PC-9 (cell line): Measurements from ENCODE around the gene ZNF408. TPM values are rescaled to one million over a fixed set of nuclear protein-coding genes. Genes with fewer than 3 reads are reported as not detected.
A peak's percentile ranks its signal among the peaks of the same experiment; 100 is the strongest.

ENCODE experiments used
- BruUV-seq: library from RNA; stranded (reverse); fragments of 400-500 nt; replicated peaks from 2 replicates; lab custom pipeline; 2021; lab: Mats Ljungman, UMichigan
- CTCF ChIA-PET: fragments of 300-600 bp; sonication (Branson Sonifier 250); formaldehyde crosslinking; loops from one replicate; lab custom pipeline; 2022; ENCODE audit warnings: antibody characterized with exemption; lab: Charles Lee
- POLR2A ChIA-PET: fragments of 300-600 bp; sonication (Branson Sonifier 250); formaldehyde crosslinking; loops from one replicate; lab custom pipeline; 2022; ENCODE audit warnings: antibody characterized with exemption; ENCODE audit not compliant: unreplicated experiment; lab: Charles Lee
- DNase-seq, 2 experiments: peaks; one replicate each; pipeline versions ENCODE4 v3.0.0 to v3.0.0-alpha.2; 2015 to 2022; ENCODE audit warnings: mixed read lengths in 1 of 2
- H2AFZ ChIP-seq: fragments of 200-600 bp; sonication (generic); 2 replicates; pipeline ENCODE4 v1.8.1; 2017; ENCODE audit warnings: antibody characterized with exemption
- H3F3A ChIP-seq: fragments of 200-600 bp; sonication (generic); 2 replicates; pipeline ENCODE4 v1.8.1; 2017; ENCODE audit warnings: antibody characterized with exemption, mild to moderate bottlenecking, low read depth; ENCODE audit not compliant: insufficient read depth
- H3K27ac ChIP-seq: fragments of 200-600 bp; sonication (generic); 2 replicates; pipeline ENCODE4 v1.6.1; 2016; ENCODE audit warnings: mixed run types
- H3K27me3 ChIP-seq: fragments of 200-600 bp; sonication (generic); 2 replicates; pipeline ENCODE4 v1.6.1; 2016; ENCODE audit warnings: low read depth, mixed run types; ENCODE audit not compliant: insufficient read depth
- H3K36me3 ChIP-seq: fragments of 200-600 bp; sonication (generic); 2 replicates; pipeline ENCODE4 v1.6.1; 2016; ENCODE audit warnings: low read depth, mixed run types
- H3K4me1 ChIP-seq: fragments of 200-600 bp; sonication (generic); replicated peaks from 2 replicates; pipeline ENCODE4 v1.6.1; 2016; ENCODE audit warnings: mixed run types; ENCODE audit not compliant: insufficient read depth
- H3K4me2 ChIP-seq: fragments of 200-600 bp; sonication (generic); 2 replicates; pipeline ENCODE4 v1.6.1; 2017; ENCODE audit warnings: mixed run types
- H3K4me3 ChIP-seq: fragments of 200-600 bp; sonication (generic); 2 replicates; pipeline ENCODE4 v1.6.1; 2016; ENCODE audit warnings: mixed run types
- H3K79me2 ChIP-seq: fragments of 200-600 bp; sonication (generic); 2 replicates; pipeline ENCODE4 v1.6.1; 2017; ENCODE audit warnings: low read depth, mixed run types
- H3K9me2 ChIP-seq: fragments of 200-600 bp; sonication (generic); 2 replicates; pipeline ENCODE4 v1.8.1; 2017; ENCODE audit warnings: mild to moderate bottlenecking; ENCODE audit not compliant: insufficient read depth
- H3K9me3 ChIP-seq: fragments of 200-600 bp; sonication (generic); 2 replicates; pipeline ENCODE4 v1.8.1; 2016; ENCODE audit warnings: low read depth; ENCODE audit not compliant: insufficient read depth
- H4K20me1 ChIP-seq: fragments of 200-600 bp; sonication (generic); 2 replicates; pipeline ENCODE4 v1.8.1; 2017; ENCODE audit not compliant: insufficient read depth
- CTCF ChIP-seq: fragments of 200-600 bp; sonication (generic); conservative IDR thresholded peaks from 2 replicates; pipeline ENCODE4 v1.6.1; 2017; ENCODE audit warnings: mixed run types, antibody characterized with exemption, mild to moderate bottlenecking, moderate library complexity
- EZH2 ChIP-seq: fragments of 200-600 bp; sonication (generic); IDR thresholded peaks from 2 replicates; pipeline ENCODE4 v1.8.0; 2017; ENCODE audit warnings: antibody characterized with exemption, low read depth
- intact Hi-C: fragments of 100-400 bp; cut with micrococcal nuclease; formaldehyde crosslinking; loops from one replicate; pipeline ENCODE4 v1.10.0; 2022; ENCODE audit not compliant: unreplicated experiment
- total RNA-seq: library from RNA; stranded (reverse); gene quantifications from 2 replicates; pipeline ENCODE4 v1.2.3, GENCODE V29; 2021

The ZNF408 gene
- total RNA-seq, 1 experiment from 2014 or later: 13.8 TPM

GRCh38 chr11:46736146-46736545 is 35.3 kb downstream of the ZNF408 start:
- no peaks in the 10 kb centered on the region for H3K27me3 ChIP-seq
- no TSS peak for BruUV-seq
- no peak for DNase-seq
- no peak overlapping the region for H3K27ac ChIP-seq
- H3K36me3 ChIP-seq: no peaks in the 10 kb centered on the region
- no peaks in the 10 kb centered on the region for H4K20me1 ChIP-seq
- no peak overlapping the region for H3K4me2 ChIP-seq
- no peak overlapping the region for H2AFZ ChIP-seq
- H3F3A ChIP-seq: no peaks in the 10 kb centered on the region; the same call in 1 of the 2 replicates
- no peaks in the 10 kb centered on the region for H3K4me1 ChIP-seq
- intact Hi-C loops: no loop called here
- ChIA-PET CTCF (no interaction called here), POLR2A (no interaction called here)
- H3K9me3 ChIP-seq: no peaks in the 10 kb centered on the region
- TF ChIP-seq CTCF (no peak), EZH2 (no peak)
- no peaks in the 10 kb centered on the region for H3K9me2 ChIP-seq
- H3K79me2 ChIP-seq: no peaks in the 10 kb centered on the region
- H3K4me3 ChIP-seq: no peak overlapping the region

- no TSS peak for BruUV-seq
- ChIA-PET CTCF (no interaction called here), POLR2A (no interaction called here)
- no peaks in the 10 kb centered on the region for H3K9me3 ChIP-seq
- DNase-seq: no peak
- intact Hi-C loops: no loop called here
- no peaks in the 10 kb centered on the region for H3K4me1 ChIP-seq
- no peak overlapping the region for H2AFZ ChIP-seq
- H3F3A ChIP-seq: no peaks in the 10 kb centered on the region; the same call in 1 of the 2 replicates
- TF ChIP-seq EZH2 (no peak), CTCF (no peak)
- H4K20me1 ChIP-seq: no peaks in the 10 kb centered on the region
- 0 out of 2 replicates have a peak, but pooled peaks cover 2% of the 10 kb centered on the region for H3K36me3 ChIP-seq
- H3K9me2 ChIP-seq: no peaks in the 10 kb centered on the region
- no peak overlapping the region for H3K4me2 ChIP-seq
- H3K79me2 ChIP-seq: no peaks in the 10 kb centered on the region
- H3K27me3 ChIP-seq: no peaks in the 10 kb centered on the region
- H3K4me3 ChIP-seq: no peak overlapping the region
- no peak overlapping the region for H3K27ac ChIP-seq
Observed at GRCh38 chr11:46736615-46737014, 35.8 kb downstream of the ZNF408 start.

- Histone ChIP-seq H4K20me1 (no peaks in the 10 kb centered on the region), H3K4me1 (no peaks in the 10 kb centered on the region), H3K27ac (no peak overlapping the region), H3F3A (no peaks in the 10 kb centered on the region; the same call in 1 of the 2 replicates), H3K9me3 (no peaks in the 10 kb centered on the region), H3K4me2 (no peak overlapping the region), H2AFZ (no peak overlapping the region), H3K4me3 (no peak overlapping the region), H3K79me2 (no peaks in the 10 kb centered on the region), H3K36me3 (0 out of 2 replicates have a peak, but pooled peaks cover 3% of the 10 kb centered on the region), H3K9me2 (no peaks in the 10 kb centered on the region), H3K27me3 (no peaks in the 10 kb centered on the region)
- no peak for DNase-seq
- TF ChIP-seq CTCF (no peak), EZH2 (no peak)
- CTCF ChIA-PET: no interaction called here
- TSS peak; percentile 15 for BruUV-seq
- intact Hi-C loops: no loop called here
- POLR2A ChIA-PET: interaction anchor here (0.7 kb wide), 1 partner anchor 42 kb away, joined by 9 read pairs; no protein-coding TSS in a partner anchor
Observed at GRCh38 chr11:46737699-46738098, 36.9 kb downstream of the ZNF408 start.
